ENCODE measurements around the gene CRYBA1.

The CRYBA1 gene

GRCh38 chr17:29251184-29251583 lies 4.5 kb downstream of the CRYBA1 start:
- Histone ChIP-seq H3K4me3 (ENCODE audit: low read length) (no peak overlapping the region), H3K36me3 (replicated peaks; ENCODE audit: low read depth, low read length) (peaks cover 10% of the 10 kb centered on the region), H2AFZ (ENCODE audit: low read depth, low read length) (no peak overlapping the region), H3K4me1 (ENCODE audit: low read length) (peaks cover 6% of the 10 kb centered on the region; the same call in 1 of the 2 replicates), H3K79me2 (ENCODE audit: low read length) (0 out of 2 replicates have a peak, but pooled peaks cover 2% of the 10 kb centered on the region), H3K9ac (ENCODE audit: low read length) (no peak overlapping the region), H3K27ac (ENCODE audit: low read length) (no peak overlapping the region), H3K4me2 (ENCODE audit: low read length) (no peak overlapping the region), H3K27me3 (ENCODE audit: low read depth, low read length) (no peaks in the 10 kb centered on the region), H4K20me1 (ENCODE audit: insufficient read depth, low read length) (peaks cover 8% of the 10 kb centered on the region), H3K9me3 (ENCODE audit: insufficient read depth, low read length) (no peaks in the 10 kb centered on the region)
- TF ChIP-seq EZH2phosphoT487 (IDR thresholded peaks at IDR 0.05; ENCODE audit: low read depth) (no peak), CTCF (IDR thresholded peaks at IDR 0.05; ENCODE audit: low read depth, low read length) (no peak)

GRCh38 chr17:29252101-29252791 lies 5.6 kb downstream of the CRYBA1 start:
- Histone ChIP-seq H3K4me2 (ENCODE audit: low read length) (no peak overlapping the region), H3K4me3 (ENCODE audit: low read length) (no peak overlapping the region), H3K9me3 (ENCODE audit: insufficient read depth, low read length) (no peaks in the 10 kb centered on the region), H3K27me3 (ENCODE audit: low read depth, low read length) (no peaks in the 10 kb centered on the region), H3K36me3 (replicated peaks; ENCODE audit: low read depth, low read length) (peaks cover 14% of the 10 kb centered on the region), H3K79me2 (ENCODE audit: low read length) (0 out of 2 replicates have a peak, but pooled peaks cover 2% of the 10 kb centered on the region), H2AFZ (ENCODE audit: low read depth, low read length) (no peak overlapping the region), H3K9ac (ENCODE audit: low read length) (no peak overlapping the region), H3K4me1 (ENCODE audit: low read length) (peaks cover 1% of the 10 kb centered on the region; the same call in 1 of the 2 replicates), H4K20me1 (ENCODE audit: insufficient read depth, low read length) (peaks cover 17% of the 10 kb centered on the region), H3K27ac (ENCODE audit: low read length) (no peak overlapping the region)
- TF ChIP-seq EZH2phosphoT487 (IDR thresholded peaks at IDR 0.05; ENCODE audit: low read depth) (no peak), CTCF (IDR thresholded peaks at IDR 0.05; ENCODE audit: low read depth, low read length) (peak; percentile 49; the same call in 1 of the 2 replicates)

DNA sequence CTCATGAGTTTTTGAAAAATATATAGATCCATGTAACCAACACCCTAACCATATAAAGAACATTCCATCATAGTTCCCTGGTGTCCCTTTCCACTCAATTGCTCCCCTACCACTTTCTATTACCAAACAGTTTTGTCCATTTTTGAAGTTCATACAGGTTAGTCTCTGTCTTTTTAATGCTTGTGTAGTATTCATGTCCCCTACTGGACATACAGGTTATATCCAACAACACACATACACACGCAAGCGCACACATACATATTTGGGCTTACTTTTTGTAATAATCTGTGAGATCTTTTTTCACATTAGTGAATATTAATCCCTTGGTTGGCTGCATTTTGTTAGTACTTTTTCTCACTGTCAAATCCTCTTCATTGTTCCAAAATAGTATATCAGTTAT lies 6.4 kb downstream of the CRYBA1 start:
- Histone ChIP-seq H3K9me3 (ENCODE audit: insufficient read depth, low read length) (no peaks in the 10 kb centered on the region), H3K36me3 (replicated peaks; ENCODE audit: low read depth, low read length) (peaks cover 14% of the 10 kb centered on the region), H3K4me2 (ENCODE audit: low read length) (no peak overlapping the region), H3K79me2 (ENCODE audit: low read length) (peaks cover 7% of the 10 kb centered on the region; the same call in 1 of the 2 replicates), H3K4me1 (ENCODE audit: low read length) (no peaks in the 10 kb centered on the region), H3K27ac (ENCODE audit: low read length) (no peak overlapping the region), H4K20me1 (ENCODE audit: insufficient read depth, low read length) (peaks cover 23% of the 10 kb centered on the region), H3K9ac (ENCODE audit: low read length) (no peak overlapping the region), H3K4me3 (ENCODE audit: low read length) (no peak overlapping the region), H2AFZ (ENCODE audit: low read depth, low read length) (no peak overlapping the region), H3K27me3 (ENCODE audit: low read depth, low read length) (no peaks in the 10 kb centered on the region)
- TF ChIP-seq CTCF (IDR thresholded peaks at IDR 0.05; ENCODE audit: low read depth, low read length), result no peak

- Histone ChIP-seq H3K79me2 (ENCODE audit: low read length) (peaks cover 31% of the 10 kb centered on the region), H3K9me3 (ENCODE audit: insufficient read depth, low read length) (no peaks in the 10 kb centered on the region), H3K4me1 (ENCODE audit: low read length) (no peaks in the 10 kb centered on the region), H3K9ac (ENCODE audit: low read length) (no peak overlapping the region), H3K36me3 (replicated peaks; ENCODE audit: low read depth, low read length) (peaks cover 35% of the 10 kb centered on the region), H3K27me3 (ENCODE audit: low read depth, low read length) (no peaks in the 10 kb centered on the region), H3K4me2 (ENCODE audit: low read length) (no peak overlapping the region), H4K20me1 (ENCODE audit: insufficient read depth, low read length) (peaks cover 48% of the 10 kb centered on the region), H3K27ac (ENCODE audit: low read length) (no peak overlapping the region), H3K4me3 (ENCODE audit: low read length) (no peak overlapping the region), H2AFZ (ENCODE audit: low read depth, low read length) (no peak overlapping the region)
- TF ChIP-seq CTCF (IDR thresholded peaks at IDR 0.05; ENCODE audit: low read depth, low read length), result no peak
- no peak for TF ChIP-seq EZH2phosphoT487 (IDR thresholded peaks at IDR 0.05; ENCODE audit: low read depth)
These were observed 9.4 kb downstream of the CRYBA1 start for GRCh38 chr17:29255926-29256522.

All from OCI-LY3 (cell line).